Inflammatory macrophage (primary cell): Measurements from ENCODE around the gene ULK1.

Experiments
- DNase-seq, 2 donors: peaks; one replicate each; pipeline ENCODE4 v3.0.0-alpha.2; 2020 to 2022

Gene ULK1

DNA sequence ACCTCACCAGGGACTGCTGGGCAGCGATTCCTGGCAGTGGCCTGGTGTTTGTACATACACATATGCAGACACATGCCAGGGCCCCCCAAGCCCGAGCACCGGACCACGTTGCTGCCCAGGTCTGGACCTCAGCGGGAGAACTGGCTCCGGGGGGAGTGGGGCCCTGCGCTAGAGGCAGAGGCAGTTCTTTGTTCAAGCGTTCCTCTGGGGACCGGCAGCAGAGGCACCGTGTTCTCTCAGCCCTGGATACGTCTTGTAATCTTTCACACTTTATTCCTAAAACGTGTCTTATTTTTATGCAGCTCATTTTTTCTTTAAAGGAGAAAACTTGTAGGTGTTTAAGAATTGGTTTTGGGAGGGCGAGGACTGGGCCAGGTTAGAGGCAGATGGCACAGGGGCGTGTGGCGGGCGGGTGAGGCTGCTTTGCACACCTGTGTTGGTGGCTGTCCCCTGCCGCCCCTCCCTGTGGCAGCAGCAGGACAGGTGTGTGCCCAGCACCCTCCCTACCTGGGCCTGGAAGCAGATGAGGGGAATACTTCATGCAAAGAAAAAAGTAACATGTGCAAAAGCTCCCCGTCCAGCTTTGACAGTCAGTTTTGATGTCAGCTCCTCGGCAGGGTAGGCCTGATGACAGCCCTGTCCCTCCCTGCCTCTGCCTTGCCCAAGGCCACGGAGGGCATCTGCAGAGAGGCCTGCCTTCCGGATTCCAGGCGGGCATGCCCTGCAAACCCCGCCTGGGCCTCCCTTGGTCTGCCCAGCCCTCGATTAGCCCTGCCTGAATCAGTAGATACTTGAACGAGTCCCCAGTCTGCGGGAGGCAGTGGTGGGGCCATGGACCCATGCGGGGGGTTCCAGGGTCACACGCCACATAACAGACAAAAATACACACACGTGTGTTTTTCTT is 27.7 kb downstream of the ULK1 start:
- DNase-seq, result no peak

DNA sequence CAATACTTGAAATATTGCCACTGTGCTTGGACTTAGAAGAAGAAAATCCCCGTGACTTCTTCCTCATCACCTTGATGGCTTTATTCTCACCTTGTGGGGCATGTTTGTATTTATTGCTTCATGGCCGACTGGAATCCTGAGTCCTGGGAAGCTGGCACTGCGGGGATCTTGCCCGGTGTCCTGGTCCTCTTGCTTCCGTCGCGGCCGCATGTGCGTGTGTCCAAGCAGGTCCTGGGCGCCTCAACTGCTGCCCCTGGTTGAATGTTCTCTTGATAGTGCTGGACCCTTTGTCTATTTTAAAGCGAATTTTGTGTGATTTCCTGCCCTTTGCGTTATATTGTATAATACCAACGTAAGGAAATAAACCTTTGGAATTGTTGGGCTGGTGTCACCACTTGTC is 28.4 kb downstream of the ULK1 start:
- no peak for DNase-seq

DNA sequence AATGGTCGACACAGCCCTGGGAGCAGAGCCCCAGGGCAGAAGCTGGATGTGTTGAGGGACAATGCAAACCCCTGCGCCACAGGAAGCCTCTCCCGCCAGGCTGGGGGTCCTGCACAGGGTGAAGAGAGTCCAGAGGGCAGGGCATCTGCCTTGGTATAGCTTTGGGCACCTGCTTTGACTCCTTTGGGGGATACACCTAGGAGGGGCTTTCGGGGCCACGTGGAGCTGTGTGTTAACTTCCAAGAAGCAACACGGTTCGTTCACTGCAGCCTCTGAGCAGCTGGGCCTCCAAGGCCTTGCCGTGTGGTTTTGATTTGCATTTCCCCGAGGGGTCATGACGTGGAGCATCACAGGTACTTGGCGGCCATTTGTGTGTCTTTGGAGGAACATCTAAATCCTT is 28.8 kb downstream of the ULK1 start:
- no peak for DNase-seq

DNA sequence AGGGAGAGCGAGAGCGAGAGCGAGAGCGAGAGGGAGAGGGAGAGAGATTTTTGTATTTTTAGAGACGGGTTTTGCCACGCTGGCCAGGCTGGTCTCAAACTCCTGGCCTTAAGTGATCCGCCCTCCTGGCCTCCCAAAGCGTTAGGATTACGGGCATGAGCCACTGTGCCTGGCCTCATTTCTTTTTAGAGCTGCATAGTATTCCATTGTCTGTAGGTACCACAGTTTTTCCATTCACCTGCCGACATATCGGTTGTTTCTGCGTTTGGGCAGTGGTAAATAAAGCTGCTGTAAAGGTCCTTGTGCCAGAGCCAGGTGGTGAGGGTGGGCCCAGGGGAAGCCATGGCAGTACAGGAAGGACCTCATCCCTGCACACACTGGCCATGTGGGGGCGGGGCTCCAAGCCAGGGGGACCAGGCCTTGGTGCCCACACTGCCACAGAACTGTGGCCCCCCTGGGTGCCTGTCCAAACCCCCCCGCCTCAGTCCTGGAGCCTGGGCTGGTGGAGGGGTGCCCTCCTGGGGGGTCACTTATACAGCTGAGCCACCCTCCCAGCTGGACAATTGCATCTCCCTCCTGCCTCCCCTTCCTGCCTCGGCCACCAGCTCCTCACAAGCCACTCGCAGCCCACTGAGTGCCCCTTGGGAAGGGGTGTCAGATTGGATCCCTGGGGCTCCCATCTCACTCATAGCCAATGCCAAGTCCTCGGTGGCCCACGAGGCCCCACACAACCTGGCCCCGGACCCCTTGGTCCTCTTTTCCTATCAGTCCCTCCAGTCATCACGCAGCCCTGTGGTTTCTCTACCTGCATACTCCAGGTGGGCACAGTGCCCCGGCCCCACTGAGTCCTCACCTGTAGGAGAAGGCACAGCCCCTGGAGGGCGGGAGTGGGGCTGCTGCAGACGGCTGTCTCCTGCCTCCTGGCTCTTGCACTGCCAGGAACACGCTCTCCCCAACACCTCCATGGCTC is 33.0 kb downstream of the ULK1 start:
- DNase-seq, result no peak

DNA sequence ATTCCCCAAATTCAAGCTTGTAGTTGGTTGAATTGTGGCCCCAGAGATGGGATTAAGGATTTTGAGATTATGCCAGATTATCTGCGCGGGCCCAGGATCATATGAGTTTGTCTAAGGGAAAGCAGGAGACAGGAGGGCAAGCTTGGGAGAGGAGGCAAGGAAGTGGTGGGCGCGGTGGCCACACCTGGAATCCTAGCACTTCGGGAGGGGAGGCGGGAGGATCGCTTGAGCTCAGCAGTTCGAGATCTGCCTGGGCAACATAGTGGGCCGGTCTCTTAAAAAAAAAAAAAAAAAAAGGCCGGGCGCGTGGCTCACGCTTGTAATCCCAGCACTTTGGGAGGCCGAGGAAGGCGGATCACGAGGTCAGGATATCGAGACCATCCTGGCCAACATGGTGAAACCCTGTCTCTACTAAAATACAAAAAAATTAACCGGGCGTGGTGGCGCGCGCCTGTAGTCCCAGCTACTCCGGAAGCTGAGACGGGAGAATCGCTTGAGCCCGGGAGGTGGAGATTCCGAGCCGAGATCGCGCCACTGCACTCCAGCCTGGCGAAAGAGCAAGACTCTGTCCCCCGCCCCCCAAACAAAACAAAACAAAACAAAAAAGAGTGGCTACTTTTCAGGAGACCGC is 33.8 kb downstream of the ULK1 start:
- DNase-seq, result peak; percentile 15 to 44

DNA sequence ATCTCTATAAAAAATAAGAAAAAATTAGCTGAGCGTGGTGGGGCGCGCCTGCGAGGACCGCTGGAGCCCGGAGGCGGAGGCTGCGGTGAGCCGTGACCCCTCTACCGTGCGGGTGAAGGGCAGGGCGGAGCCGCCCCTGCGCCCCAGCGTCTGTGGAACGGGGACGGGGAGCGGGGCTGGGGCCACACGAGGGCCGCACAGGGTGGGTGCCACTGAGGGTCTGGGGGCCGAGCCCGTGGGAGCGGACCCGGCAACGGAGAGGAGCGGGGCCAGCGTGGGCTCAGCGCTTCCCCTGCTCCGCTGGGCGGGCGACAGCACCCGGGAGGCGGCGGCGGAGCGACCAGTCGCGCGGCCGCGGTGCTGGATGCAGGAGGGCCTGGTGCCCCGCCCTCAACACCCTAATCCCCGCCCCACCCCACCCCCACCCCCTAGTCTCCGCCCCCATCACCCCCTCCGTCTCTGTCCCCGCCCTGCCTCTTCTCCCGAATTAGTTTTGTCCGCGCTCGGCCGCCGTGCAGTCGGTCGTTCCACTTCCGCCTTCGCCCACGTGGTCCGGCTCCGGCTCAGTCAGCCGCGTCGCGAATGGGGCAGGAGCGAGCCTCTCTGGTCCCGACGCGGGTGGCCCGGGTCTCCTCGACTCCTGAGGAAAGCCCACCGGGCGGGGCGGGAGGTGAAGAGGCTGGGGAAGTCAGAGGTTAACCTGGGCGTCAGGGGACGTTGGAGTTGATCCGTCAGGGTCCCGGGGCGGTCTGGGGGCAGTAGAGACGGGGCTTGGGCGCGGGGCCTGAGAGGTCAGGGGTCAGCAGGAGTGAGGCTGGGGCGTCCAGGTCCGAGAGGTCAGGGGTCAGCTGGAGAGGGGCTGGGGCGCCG is 34.5 kb downstream of the ULK1 start, which contains the start of gene PUS1:
Gene PUS1 (plus strand): TSS at position 566 of the 870 bp plus-strand sequence. CDS start 447 bp downstream, outside the sequence.
- DNase-seq, result peak; percentile 94 to 97

DNA sequence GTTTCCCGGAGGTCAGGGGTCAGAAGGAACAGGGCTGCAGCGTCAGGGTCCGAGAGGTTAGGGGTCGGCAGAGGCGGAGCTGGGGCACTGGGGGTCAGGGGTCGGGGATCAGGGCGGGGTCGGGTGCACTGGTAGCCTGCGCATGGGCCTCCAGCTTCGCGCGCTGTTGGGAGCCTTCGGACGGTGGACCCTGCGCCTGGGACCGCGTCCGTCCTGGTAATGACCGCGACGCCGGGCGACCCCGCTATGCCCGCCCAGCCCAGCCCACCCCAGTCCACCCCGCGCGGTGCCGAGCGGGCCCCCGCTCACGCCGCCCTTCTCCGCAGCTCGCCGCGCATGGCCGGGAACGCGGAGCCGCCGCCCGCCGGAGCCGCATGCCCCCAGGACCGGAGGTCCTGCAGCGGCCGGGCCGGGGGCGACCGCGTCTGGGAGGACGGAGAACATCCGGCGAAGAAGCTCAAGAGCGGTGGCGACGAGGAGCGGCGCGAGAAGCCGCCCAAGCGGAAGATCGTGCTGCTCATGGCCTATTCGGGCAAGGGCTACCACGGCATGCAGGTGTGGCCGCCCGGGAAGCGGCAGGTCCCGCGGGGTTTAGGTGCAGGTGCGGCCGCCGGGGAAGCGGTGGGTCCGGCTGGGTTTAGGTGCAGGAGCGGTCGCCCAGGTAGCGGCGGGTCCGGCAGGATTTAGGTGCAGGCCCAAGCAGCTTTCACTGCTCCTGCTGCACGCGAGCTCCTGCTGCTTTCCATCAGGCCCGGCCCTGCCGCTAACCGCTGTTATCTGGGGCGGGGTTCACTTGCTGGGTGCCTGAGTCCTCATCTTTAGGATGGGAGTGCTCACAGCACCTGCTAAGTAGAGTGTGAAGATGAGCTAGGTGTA is 35.4 kb downstream of the ULK1 start:
- peak in 1 of 2 donors; percentile 24 for DNase-seq

DNA sequence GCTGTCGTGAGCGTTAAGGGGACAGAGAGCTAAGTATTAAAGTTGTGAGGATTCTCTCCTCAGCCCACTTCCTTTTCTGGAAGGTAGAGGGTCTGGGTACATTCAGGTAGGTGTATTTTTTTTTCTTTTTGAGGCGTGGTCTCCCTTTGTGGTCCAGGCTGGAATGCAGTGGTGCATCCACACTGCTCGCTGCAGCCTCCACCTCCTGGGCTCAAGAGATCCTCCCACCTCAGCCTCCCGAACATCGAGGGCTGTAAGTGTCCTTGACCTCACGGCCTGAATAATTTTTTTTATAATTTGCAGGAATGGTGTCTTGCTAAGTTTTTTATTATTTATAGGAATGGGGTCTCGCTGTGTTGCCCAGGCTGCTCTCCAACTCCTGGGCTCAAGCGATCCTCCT is 36.1 kb downstream of the ULK1 start:
- no peak for DNase-seq

DNA sequence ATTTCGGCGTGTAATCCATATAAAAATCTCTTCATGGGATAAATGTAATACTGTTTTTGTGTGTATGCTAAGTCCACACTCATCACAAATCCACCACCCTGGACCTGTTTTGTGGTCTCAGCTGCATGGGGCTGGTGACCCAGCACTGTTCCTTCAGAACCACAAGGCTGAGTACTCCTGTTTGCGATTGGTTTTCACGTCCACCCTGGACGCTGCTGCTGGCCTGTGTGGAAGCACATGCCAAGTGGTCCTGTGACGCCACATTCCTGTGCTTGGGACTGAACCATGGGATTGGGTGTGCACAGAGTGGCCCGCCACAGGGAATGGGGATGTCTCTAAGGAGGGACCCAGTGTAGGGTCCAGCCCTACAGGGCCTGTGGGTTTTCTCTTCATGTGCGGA is 39.0 kb downstream of the ULK1 start:
- DNase-seq, result no peak

DNA sequence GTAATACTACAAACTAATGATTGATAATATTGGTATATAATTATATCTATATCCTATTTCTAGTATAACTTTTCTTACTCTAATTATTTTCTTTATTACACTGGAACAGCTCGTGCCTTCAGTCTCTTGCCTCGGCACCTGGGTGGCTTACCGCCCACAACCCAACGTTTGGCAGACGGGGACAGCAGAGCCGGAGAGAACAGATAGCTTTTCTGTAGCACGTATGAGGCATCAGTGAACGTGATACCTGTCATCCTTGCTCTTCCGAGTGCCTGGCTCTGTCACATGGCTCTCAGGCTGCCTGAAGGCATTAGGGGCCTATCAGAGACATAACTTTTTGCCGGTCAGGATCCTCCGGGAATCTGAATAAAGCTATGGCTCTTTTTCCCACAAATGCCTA is 40.1 kb downstream of the ULK1 start:
- DNase-seq, result no peak

DNA sequence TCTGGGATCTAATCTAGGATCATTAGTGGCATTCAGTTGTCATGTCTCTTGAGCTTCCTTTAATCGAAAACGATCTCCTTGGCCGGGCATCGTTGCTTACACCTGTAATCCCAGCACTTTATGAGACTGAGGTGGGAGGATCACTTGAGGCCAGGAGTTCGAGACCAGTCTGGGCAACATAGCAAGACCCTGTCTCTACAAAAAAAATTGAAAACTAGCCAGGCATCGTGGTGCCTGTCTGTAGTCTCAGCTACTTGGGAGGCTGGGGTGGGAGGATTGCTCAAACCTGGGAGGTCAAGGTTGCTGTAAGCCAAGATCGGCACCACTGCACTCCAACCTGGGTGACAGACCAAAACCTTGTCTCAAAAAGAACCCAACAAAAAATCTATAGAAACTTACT is 43.7 kb downstream of the ULK1 start:
- no peak for DNase-seq

DNA sequence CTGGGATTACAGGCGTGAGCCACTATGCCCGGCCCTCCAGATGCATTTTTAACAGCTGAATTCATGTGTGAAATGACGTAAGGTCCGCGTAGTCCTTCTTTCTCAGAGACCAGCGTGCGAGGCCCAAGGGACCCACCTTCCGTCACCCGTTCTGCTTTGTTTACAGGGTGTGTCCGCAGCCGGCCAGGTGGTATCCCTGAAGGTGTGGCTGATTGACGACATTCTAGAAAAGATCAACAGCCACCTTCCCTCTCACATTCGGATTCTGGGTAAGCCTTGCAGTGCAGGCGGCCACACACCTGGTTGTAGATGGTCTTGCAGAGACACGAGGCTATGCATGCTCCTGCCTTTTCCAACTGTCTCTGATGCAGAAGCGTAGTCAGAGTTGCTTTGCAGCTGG is 44.6 kb downstream of the ULK1 start:
- no peak for DNase-seq

DNA sequence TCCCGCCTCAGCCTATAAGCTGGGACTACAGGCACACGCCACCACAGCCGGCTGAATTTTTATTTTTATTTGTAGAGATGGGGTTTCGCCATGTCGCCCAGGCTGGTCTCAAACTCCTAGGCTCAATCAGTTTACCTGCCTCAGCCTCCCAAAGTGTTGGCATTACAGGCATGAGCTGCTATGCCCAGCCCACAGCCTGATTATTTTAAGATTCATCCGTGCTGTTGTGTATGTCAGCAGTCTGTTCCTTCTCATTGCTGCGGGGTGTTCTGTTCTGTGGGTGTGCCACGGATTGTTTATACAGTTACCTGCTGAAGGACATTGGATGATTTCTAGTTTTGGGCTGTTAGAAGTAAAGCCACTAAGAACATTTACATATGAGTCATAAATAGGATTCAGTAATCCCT is 45.7 kb downstream of the ULK1 start:
- no peak for DNase-seq

DNA sequence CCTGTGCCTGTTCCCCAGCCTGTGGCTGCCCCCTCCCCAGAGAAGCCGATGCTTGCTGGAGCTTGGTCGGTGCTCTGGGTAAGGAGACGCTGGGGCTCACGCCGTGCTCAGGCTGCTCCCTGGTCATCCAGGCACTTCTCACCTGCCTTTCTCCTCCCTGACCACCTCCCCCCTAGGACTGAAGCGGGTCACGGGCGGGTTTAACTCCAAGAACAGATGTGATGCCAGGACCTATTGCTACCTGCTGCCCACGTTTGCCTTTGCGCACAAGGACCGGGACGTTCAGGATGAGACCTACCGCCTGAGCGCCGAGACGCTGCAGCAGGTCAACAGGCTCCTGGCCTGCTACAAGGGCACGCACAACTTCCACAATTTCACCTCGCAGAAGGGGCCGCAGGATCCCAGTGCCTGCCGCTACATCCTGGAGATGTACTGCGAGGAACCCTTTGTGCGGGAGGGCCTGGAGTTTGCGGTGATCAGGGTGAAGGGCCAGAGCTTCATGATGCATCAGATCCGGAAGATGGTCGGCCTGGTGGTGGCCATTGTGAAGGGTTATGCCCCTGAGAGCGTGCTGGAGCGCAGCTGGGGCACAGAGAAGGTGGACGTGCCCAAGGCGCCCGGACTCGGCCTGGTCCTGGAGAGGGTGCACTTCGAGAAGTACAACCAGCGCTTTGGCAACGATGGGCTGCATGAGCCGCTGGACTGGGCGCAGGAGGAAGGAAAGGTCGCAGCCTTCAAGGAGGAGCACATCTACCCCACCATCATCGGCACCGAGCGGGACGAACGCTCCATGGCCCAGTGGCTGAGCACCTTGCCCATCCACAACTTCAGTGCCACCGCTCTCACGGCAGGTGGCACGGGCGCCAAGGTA is 46.9 kb downstream of the ULK1 start:
- DNase-seq, result no peak

DNA sequence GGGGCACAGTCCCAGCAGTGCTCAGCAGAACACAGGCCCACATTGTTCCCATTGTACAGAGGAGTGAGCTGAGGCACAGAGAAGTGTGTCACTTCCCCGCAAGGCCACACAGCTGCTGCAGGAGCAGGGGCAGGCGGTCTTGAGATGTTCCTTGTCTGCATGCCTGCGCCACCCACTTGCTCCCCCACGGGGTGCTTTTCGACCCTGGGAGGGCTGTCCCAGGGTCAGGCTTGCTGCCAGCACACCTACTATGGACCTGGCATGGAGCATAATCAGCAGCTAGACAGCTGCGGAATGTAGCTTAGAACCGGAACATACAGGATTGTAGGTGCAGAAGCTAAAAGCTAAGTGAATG is 47.5 kb downstream of the ULK1 start:
- no peak for DNase-seq

DNA sequence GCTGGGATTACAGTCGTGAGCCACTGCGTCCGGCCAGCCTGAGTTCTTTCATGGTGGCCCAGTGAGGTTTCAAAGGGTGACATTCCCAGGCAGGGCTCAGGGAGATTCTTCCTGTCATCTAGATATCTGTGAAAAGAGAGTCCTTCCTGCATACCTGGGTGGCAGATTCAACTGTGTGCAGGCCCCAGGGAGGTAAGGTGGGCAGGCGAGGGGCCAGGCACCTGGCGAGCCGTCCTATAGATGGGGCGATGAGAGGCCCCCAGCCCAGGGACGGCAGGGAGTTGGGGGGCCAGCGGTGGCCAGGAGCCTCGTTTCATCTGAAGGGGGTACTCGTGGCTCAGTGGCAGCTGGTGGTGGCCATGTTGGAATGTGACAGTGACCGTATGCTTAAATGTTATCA is 48.2 kb downstream of the ULK1 start:
- no peak for DNase-seq

DNA sequence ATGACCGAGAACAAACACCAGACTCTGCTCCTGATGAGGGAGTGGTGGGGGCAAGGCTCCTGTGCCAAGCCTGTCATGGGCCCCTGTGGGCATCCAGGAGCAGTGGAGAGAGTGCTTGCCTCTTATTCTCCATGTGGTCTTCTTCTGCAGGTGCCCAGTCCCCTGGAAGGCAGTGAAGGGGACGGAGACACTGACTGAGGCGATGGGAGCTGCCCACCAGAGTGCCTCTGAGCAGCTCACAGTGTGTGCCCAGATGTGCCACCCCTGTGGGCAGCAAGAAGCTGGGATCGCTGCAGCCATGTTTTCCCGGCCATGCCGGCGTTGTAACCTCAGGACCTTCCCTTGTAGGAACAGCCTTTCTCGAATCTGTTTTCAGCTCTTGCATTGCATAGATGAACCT is 49.0 kb downstream of the ULK1 start:
- DNase-seq, result no peak

DNA sequence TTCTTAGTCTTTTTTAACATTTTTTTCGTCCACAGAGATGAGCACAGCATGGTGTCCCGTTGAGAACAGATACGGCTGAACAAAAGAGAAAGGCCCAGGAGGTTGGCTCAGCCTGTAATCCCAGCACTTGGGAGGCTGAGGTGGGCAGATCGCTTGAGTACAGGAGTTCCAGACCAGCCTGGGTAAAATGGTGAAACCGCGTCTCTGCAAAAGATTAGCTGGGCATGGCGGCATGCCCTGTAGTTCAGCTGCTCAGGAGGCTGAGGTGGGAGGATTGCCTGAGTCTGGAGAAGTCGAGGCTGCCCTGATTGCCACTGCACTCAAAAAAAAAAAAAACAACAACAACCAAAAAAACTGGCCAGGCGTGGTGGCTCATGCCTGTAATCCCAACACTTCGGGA is 49.5 kb downstream of the ULK1 start:
- DNase-seq, result no peak

DNA sequence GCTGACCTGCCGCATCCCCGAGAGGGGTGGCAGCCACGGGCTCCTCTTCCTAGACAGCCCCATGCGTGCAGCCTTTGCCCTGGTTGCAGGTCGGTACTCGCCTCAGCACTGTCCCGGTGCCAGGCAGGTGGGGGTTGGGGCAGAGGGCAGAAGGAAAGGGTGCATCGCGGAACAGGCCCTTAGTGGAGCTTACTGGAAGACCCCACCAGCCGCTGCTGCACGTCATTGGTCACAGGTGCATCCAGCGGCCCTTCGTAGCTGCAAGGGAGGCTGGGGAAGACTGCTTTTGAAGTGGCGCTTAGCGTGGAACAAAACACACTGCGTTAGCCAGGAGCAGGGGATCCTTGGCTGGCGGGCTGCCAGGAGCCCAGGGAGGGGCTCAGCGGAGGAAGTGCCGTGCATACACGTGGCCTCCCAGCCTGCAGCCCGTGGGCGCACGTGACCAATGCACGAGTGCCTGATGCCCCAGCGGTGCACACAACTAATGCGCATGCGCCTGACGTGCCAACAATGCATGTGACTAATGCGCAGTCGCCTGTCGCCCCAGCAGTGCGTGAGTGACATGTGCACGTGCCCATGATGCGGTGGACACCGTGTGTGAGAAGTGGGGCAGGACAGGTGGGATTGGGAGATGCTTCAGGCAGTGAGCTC is 50.3 kb downstream of the ULK1 start:
- no peak for DNase-seq
